Hepatocyte (in vitro differentiated cells): Measurements from ENCODE around the gene PNPLA7.

Experiments used
- CTCF ChIP-seq: fragments of 200-600 bp; sonication (generic); IDR thresholded peaks from 2 replicates; pipeline ENCODE4 v1.5.1; 2016; ENCODE audit warnings: antibody characterized with exemption, mild to moderate bottlenecking; ENCODE audit not compliant: poor library complexity
- EZH2 ChIP-seq: fragments of 200-600 bp; sonication (generic); IDR thresholded peaks from 2 replicates; pipeline ENCODE4 v1.6.1; 2016; ENCODE audit warnings: antibody characterized with exemption, mild to moderate bottlenecking, borderline replicate concordance

DNA sequence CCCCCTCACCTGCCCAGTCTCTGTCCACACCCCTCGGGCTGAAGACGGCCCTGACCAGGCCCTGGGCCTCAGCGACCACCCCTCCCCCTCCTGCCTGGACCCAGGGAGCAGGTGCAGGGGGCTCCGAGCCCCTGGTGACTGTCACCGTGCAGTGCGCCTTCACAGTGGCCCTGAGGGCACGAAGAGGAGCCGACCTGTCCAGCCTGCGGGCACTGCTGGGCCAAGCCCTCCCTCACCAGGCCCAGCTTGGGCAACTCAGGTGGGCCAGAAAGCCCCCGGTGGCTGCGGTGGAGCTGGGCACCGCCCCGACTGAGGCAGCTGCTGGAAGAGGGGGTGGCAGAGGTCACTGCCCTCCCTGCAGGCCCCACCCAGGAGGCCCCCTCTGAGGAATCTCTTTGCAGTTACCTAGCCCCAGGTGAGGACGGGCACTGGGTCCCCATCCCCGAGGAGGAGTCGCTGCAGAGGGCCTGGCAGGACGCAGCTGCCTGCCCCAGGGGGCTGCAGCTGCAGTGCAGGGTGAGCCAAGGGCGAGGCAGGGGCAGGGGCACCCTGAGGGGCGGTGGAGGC lies 116.8 kb downstream of the PNPLA7 start:
- TF ChIP-seq CTCF (no peak), EZH2 (no peak)
